ENCODE data around the gene PARP14.
A peak's percentile ranks its signal among the peaks of the same experiment; 100 is the strongest.

The PARP14 gene

DNA sequence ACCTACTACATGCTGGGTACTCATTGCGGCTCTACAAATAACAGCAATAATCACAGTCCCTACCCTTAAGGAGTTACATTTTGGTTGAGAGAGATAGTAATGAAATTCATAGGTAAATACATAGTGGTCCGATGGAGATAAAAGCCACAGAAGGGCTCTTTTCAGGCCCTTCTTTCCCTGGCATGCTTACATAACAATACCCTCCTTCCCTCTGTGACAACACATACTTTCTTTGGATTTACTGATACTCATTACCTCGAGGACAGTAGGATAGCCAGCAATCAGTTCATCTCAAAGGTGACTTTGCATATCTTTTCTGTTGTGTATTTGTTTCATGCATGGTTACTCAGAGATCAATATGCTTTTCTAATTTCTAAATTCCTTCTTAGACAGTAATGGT, 58.5 kb downstream of the PARP14 start:
- no peaks in the 10 kb centered on the region for H3K4me1 ChIP-seq (ENCODE audit: control insufficient read depth in 1 of 2, insufficient read depth in 2 of 2, low read length in 2 of 2)
- H2BK12ac ChIP-seq (ENCODE audit: low read length), result no peak overlapping the region
- H3K4me2 ChIP-seq (ENCODE audit: low read length), result no peak overlapping the region
- H3K36me3 ChIP-seq (ENCODE audit: control insufficient read depth in 1 of 2, insufficient read depth in 2 of 2, low read length in 2 of 2), result peaks cover 0 to 2% of the 10 kb centered on the region in 2 experiments
- H3K9me3 ChIP-seq (ENCODE audit: insufficient read depth, low read depth, low read length), result no peaks in the 10 kb centered on the region
- H3K4me3 ChIP-seq (ENCODE audit: low read depth, low read length), result no peak overlapping the region
- H3K27ac ChIP-seq (ENCODE audit: low read depth, low read length), result no peak overlapping the region
- H4K12ac ChIP-seq (ENCODE audit: low read depth, low read length), result no peak overlapping the region
- no peaks in the 10 kb centered on the region for H3K79me2 ChIP-seq (ENCODE audit: control insufficient read depth, insufficient read depth, low read length, poor library complexity)
- H3K9ac ChIP-seq (ENCODE audit: low read length), result no peak overlapping the region
- no CpG with 5 or more reads among the region's 3 CpGs for WGBS (ENCODE audit: extremely low coverage, insufficient coverage, insufficient read length)
- no peak overlapping the region for H2AK5ac ChIP-seq (ENCODE audit: low read length)
- no peak overlapping the region for H2BK5ac ChIP-seq (ENCODE audit: low read depth, low read length, poor library complexity)
- H3K4ac ChIP-seq (ENCODE audit: low read depth, low read length), result no peak overlapping the region
- no peak overlapping the region for H2AFZ ChIP-seq (ENCODE audit: insufficient read depth, low read length, poor library complexity)
- no peak overlapping the region for H2BK120ac ChIP-seq (ENCODE audit: insufficient read depth, low read length, poor library complexity)
- H4K91ac ChIP-seq (ENCODE audit: low read depth, low read length), result no peak overlapping the region
- no peak overlapping the region for H3K18ac ChIP-seq (ENCODE audit: low read length)
- H3K14ac ChIP-seq (ENCODE audit: low read length), result no peak overlapping the region
- H3K23ac ChIP-seq (ENCODE audit: low read length), result no peak overlapping the region
- H4K8ac ChIP-seq (ENCODE audit: low read depth, low read length), result no peak overlapping the region
- H3K79me1 ChIP-seq (ENCODE audit: low read length), result no peaks in the 10 kb centered on the region
- H3K27me3 ChIP-seq (ENCODE audit: insufficient read depth, low read length), result no peaks in the 10 kb centered on the region
- DNase-seq, result no peak

DNA sequence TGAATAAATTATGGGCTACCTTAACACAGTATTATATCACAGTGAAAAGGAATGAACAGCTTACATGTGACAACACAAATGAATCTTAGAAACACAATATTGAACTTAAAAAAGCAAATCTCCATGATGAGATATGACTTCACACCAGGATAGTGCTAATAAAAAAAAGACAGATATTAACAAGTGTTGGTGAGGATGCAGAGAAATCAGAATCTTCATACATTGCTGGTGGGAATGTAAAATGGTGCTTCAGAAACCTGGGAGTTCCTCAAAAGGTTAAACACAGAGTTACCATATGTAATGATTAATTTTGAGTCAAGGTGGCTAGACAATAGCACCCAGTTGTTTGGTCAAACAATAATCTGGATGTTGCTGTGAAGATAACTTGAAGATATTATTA, 61.6 kb downstream of the PARP14 start:
- H3K79me2 ChIP-seq (ENCODE audit: control insufficient read depth, insufficient read depth, low read length, poor library complexity), result no peaks in the 10 kb centered on the region
- no peak overlapping the region for H3K9ac ChIP-seq (ENCODE audit: low read length)

DNA sequence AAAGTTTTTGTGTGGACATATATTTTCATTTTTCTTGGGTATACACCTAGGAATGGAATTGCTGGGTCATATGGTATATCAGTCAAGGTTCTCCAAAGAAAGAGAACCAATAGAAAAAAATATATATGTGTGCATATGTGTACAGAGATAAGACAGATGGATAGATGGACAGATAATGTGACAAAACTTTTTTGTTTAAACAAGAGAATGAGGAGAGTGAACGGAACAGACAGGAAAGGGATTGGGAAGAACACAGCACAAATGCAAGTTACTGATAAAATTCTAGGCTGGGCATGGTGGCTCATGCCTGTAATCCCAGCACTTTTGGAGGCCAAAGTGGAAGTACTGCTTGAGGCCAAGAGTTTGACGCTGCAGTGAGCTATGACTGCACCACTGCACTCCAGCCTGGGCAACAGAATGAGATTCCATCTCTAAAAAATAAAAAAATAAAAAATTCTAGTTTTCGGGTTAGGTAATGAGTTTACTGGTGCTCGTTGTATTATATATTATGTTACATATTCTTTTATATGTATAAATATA, 63.0 kb downstream of the PARP14 start:
- Histone ChIP-seq H2AFZ (ENCODE audit: insufficient read depth, low read length, poor library complexity) (no peak overlapping the region), H3K4ac (ENCODE audit: low read depth, low read length) (no peak overlapping the region), H3K9me3 (ENCODE audit: insufficient read depth, low read depth, low read length) (no peaks in the 10 kb centered on the region), H3K14ac (ENCODE audit: low read length) (no peak overlapping the region), H4K91ac (ENCODE audit: low read depth, low read length) (no peak overlapping the region), H2BK5ac (ENCODE audit: low read depth, low read length, poor library complexity) (no peak overlapping the region), H3K23ac (ENCODE audit: low read length) (no peak overlapping the region), H3K9ac (ENCODE audit: low read length) (no peak overlapping the region), H2AK5ac (ENCODE audit: low read length) (no peak overlapping the region), H2BK120ac (ENCODE audit: insufficient read depth, low read length, poor library complexity) (no peak overlapping the region), H3K4me2 (ENCODE audit: low read length) (no peak overlapping the region), H3K18ac (ENCODE audit: low read length) (no peak overlapping the region), H4K8ac (ENCODE audit: low read depth, low read length) (no peak overlapping the region), H4K12ac (ENCODE audit: low read depth, low read length) (no peak overlapping the region), H3K4me3 (ENCODE audit: low read depth, low read length) (no peak overlapping the region), H3K36me3 (ENCODE audit: control insufficient read depth in 1 of 2, insufficient read depth in 2 of 2, low read length in 2 of 2) (peaks cover 0 to 2% of the 10 kb centered on the region in 2 experiments), H3K27ac (ENCODE audit: low read depth, low read length) (no peak overlapping the region), H2BK12ac (ENCODE audit: low read length) (no peak overlapping the region), H3K27me3 (ENCODE audit: insufficient read depth, low read length) (no peaks in the 10 kb centered on the region), H3K79me1 (ENCODE audit: low read length) (no peaks in the 10 kb centered on the region), H3K4me1 (ENCODE audit: control insufficient read depth in 1 of 2, insufficient read depth in 2 of 2, low read length in 2 of 2) (no peaks in the 10 kb centered on the region), H3K79me2 (ENCODE audit: control insufficient read depth, insufficient read depth, low read length, poor library complexity) (no peaks in the 10 kb centered on the region)
- WGBS (ENCODE audit: extremely low coverage, insufficient coverage, insufficient read length), result no CpG with 5 or more reads among the region's 4 CpGs
- DNase-seq, result peak; percentile 56 to 68

More for the DNA sequence above, 61.6 kb downstream of the PARP14 start:
- Histone ChIP-seq H2AFZ (ENCODE audit: insufficient read depth, low read length, poor library complexity) (no peak overlapping the region), H3K14ac (ENCODE audit: low read length) (no peak overlapping the region), H4K12ac (ENCODE audit: low read depth, low read length) (no peak overlapping the region), H3K4ac (ENCODE audit: low read depth, low read length) (no peak overlapping the region), H3K36me3 (ENCODE audit: control insufficient read depth in 1 of 2, insufficient read depth in 2 of 2, low read length in 2 of 2) (peaks cover 0 to 2% of the 10 kb centered on the region in 2 experiments), H2BK12ac (ENCODE audit: low read length) (no peak overlapping the region), H3K4me3 (ENCODE audit: low read depth, low read length) (no peak overlapping the region), H3K4me1 (ENCODE audit: control insufficient read depth in 1 of 2, insufficient read depth in 2 of 2, low read length in 2 of 2) (no peaks in the 10 kb centered on the region), H2BK120ac (ENCODE audit: insufficient read depth, low read length, poor library complexity) (no peak overlapping the region), H3K23ac (ENCODE audit: low read length) (no peak overlapping the region), H3K9me3 (ENCODE audit: insufficient read depth, low read depth, low read length) (no peaks in the 10 kb centered on the region), H4K91ac (ENCODE audit: low read depth, low read length) (no peak overlapping the region), H3K4me2 (ENCODE audit: low read length) (no peak overlapping the region), H3K18ac (ENCODE audit: low read length) (no peak overlapping the region), H3K79me1 (ENCODE audit: low read length) (no peaks in the 10 kb centered on the region), H2BK5ac (ENCODE audit: low read depth, low read length, poor library complexity) (no peak overlapping the region), H4K8ac (ENCODE audit: low read depth, low read length) (no peak overlapping the region), H3K27me3 (ENCODE audit: insufficient read depth, low read length) (no peaks in the 10 kb centered on the region), H3K27ac (ENCODE audit: low read depth, low read length) (no peak overlapping the region), H2AK5ac (ENCODE audit: low read length) (no peak overlapping the region)
- DNase-seq, result no peak

DNA sequence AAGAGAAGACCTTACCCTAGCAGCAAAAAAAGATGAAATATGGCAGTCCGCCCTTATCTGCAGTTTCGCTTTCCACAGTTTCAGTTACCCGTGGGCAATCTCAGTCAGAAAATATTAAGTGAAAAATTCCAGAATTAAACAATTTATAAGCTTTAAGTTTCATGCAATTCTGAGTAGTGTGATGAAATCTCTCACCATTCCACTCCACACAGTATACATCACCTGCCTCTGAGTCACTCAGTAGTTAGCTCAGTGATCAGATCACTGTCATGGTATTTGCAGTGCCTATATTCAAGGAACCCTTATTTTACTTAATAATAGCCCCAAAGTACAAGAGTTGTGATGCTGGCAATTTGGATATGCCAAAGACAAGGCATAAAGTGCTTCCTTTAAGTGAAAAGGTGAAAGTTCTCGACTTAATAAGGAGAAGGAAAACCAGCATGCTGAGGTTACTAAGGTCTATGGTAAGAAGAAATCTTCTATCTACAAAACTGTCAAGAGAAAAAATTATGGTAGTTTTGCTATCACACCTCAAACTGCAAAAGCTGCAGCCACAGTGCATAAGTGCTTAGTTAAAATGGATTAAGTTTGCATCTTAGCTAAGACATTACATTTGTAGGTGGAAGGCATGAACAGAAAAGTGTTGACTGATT, 64.9 kb downstream of the PARP14 start:
- H2AK5ac ChIP-seq (ENCODE audit: low read length), result no peak overlapping the region
- no peaks in the 10 kb centered on the region for H3K36me3 ChIP-seq (ENCODE audit: control insufficient read depth in 1 of 2, insufficient read depth in 2 of 2, low read length in 2 of 2)
- no peaks in the 10 kb centered on the region for H3K27me3 ChIP-seq (ENCODE audit: insufficient read depth, low read length)
- H2BK120ac ChIP-seq (ENCODE audit: insufficient read depth, low read length, poor library complexity), result no peak overlapping the region
- no peaks in the 10 kb centered on the region for H3K9me3 ChIP-seq (ENCODE audit: insufficient read depth, low read depth, low read length)
- no peak overlapping the region for H3K4me2 ChIP-seq (ENCODE audit: low read length)
- H3K14ac ChIP-seq (ENCODE audit: low read length), result no peak overlapping the region
- no peak overlapping the region for H2BK5ac ChIP-seq (ENCODE audit: low read depth, low read length, poor library complexity)
- H3K4ac ChIP-seq (ENCODE audit: low read depth, low read length), result no peak overlapping the region
- no peak overlapping the region for H3K23ac ChIP-seq (ENCODE audit: low read length)
- no peak overlapping the region for H3K4me3 ChIP-seq (ENCODE audit: low read depth, low read length)
- no peak overlapping the region for H4K8ac ChIP-seq (ENCODE audit: low read depth, low read length)
- no peaks in the 10 kb centered on the region for H3K79me1 ChIP-seq (ENCODE audit: low read length)
- H3K4me1 ChIP-seq (ENCODE audit: control insufficient read depth in 1 of 2, insufficient read depth in 2 of 2, low read length in 2 of 2), result no peaks in the 10 kb centered on the region
- no peaks in the 10 kb centered on the region for H3K79me2 ChIP-seq (ENCODE audit: control insufficient read depth, insufficient read depth, low read length, poor library complexity)
- H2BK12ac ChIP-seq (ENCODE audit: low read length), result no peak overlapping the region
- H3K18ac ChIP-seq (ENCODE audit: low read length), result no peak overlapping the region
- H3K27ac ChIP-seq (ENCODE audit: low read depth, low read length), result peak overlapping the region; percentile 26
- no peak overlapping the region for H2AFZ ChIP-seq (ENCODE audit: insufficient read depth, low read length, poor library complexity)
- peak; percentile 38 to 88 for DNase-seq
- WGBS (ENCODE audit: extremely low coverage, insufficient coverage, insufficient read length), result no CpG with 5 or more reads among the region's 4 CpGs
- no peak overlapping the region for H4K12ac ChIP-seq (ENCODE audit: low read depth, low read length)
- no peak overlapping the region for H3K9ac ChIP-seq (ENCODE audit: low read length)
- no peak overlapping the region for H4K91ac ChIP-seq (ENCODE audit: low read depth, low read length)
